ENCODE data around the gene KCNF1.

DNA sequence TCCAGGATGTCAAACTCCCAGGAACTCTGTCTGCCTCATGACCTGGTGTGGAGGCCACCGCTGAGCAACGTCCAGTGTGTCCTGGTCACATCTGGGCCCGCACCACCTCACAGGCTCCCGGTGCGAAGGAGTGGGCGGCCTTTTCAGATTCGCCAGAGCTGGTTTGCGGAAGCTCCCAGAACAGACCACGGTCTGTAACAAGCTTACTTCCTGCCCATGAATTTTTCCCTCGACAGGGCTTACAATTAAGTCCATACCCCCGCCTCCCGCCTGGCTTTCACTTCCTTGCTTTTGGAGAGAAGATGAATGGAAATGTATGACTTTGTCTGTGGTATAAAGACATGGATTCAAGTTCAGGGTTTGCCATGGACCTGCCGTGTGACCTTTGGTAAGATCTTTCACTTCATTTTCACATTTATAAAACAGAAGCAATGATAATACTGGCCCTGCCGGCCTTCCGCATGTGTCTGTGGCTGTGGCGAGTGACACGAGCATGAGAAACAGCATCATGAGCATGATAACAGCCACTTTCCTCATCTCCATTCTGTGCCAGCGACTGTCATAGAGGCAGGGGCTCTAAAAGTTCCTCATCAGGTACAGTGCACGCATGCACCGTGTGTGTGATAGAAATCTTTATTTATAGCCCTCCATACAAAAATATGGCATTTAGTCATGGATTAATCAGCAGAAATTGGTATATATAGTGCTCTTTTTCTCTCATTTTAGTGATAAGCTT lies 31.0 kb upstream of the KCNF1 start:
- TF ChIP-seq CTCF (IDR thresholded peaks at IDR 0.05) (no peak), POLR2A (IDR thresholded peaks at IDR 0.05) (no peak)
